DMS53 treated with DMSO at 0.1 percent for 48 hours (cell line): ENCODE results near the gene CEP164.
"Not testable (repeated sequence)": the region's sequence is repeated elsewhere in the genome, so short reads cannot be mapped to it uniquely, and the experiment has no call there.

ENCODE experiments used
- DNase-seq: peaks from one replicate; lab custom pipeline; 2025; ENCODE audit not compliant: unreplicated experiment; lab: John Stamatoyannopoulos, UW

CEP164 gene

DNA sequence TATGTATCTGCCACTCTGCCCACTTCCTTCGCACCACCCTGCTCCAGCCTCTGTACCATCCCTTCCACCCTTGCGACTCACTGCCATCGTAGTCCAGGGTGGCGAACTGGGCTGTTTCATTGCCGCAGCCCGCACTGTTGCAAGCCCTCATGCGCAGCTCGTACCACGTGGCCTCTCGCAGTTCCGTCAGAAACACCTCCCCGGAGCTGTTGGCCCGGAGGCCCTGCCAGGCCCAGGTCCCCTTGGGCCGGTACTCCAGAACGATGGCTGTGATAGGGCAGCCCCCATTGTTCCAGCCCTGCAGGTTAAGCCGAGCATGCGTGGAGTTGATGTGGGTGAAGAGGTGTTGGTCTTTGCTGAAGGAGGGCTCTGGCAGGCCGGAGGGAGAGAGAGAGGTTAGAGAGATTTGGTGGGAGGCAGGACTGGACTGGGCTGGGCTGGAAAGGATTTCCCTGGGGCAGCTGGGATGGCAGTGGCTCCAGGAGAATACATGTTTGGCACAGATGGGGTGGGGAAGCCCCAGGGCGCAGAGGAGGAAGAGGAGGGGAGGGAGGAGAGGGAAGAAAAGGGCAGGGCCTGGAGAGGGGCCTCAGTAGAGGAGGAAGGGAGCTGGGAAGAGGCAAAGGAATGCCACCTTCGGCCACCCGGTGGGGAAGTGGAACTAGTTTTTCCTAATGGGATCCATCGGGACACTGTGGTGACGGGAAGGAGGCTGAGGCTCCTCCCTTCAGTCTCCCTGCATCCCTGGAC, 109.6 kb downstream of the CEP164 start:
- no peak for DNase-seq

DNA sequence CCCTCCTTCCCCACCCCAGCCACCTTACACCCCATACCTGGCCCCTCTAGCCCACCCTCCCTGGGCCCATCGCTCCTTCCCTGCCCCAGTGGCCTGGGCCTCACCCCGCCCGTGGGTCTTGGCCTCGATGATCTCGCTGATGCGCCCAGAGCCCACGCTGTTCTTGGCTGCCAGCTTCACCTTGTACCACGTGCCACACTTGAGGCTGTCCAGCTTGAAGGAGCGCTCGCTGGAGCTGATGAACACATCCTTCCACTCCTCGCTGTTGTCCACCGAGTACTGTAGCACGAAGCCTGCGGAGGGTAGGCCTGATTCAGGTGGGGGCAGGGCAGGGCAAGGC, 110.1 kb downstream of the CEP164 start:
- DNase-seq = no peak

DNA sequence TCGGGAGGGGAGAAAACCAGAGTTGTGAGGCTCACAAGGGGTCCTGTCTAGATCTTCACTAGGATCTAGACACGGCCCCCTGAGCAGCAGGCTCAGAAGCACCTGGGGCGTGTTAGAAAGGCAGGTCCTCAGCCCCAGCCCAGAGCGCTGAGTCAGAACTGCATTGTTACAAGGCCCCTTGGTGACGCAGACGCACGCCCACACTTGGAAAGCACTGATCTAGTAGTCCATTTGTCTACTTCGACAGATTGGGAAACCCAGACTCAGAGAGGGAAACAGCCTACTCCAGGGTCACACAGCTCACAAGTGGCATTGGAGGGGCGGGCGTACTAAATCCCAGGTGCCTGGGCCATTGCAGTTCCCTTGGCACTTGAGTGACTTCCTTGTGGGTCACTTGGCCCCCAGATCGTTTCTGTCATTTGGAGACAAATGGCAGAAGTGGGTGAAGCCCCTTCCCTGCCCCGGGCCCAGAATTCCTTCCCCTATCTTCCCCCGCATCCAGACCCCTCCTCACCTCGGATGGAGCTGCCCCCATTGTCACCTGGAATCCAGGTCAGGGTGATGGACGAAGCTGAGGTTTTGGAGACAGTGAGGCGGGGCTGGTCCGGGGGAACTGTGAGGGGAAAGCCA, 110.8 kb downstream of the CEP164 start:
- no peak for DNase-seq

DNA sequence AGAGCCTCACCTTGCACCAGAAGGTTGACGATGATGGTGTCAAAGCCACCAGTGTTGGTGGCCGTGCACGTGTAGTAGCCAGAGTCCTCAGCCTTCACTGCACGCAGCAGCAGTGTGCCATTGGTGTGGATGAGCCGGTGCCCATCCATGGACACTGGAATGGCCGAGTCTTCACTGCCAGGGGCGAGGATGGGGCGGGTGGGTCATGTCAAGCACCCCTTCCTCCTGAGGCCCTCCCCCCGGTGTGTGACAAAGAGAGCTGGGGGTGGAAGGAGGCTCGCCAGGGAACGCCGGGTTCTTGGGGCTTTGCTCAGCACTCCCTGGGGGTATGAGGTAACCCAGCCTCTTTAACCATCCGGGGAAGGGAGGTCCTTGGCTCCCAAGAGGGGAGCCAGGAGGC, 111.6 kb downstream of the CEP164 start:
- no peak for DNase-seq

DNA sequence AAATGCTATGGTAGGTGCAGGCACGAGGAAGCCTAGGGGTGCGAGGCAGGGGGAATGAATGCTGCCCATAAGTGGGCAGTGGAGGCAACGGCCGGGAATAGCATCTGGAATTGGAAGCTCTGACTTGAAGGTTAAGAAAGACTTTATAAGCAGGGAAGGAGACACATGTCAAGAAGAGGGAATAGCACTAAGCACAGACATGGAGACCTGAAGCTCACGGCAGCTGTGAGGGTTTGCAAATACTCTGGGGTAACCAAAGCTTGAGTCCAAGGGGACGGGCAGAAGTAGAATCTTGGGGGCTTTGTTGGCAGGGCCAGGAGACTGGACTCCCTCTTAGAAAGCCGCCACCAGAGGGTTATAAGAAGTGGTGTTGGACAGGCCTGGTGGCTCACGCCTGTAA, 112.6 kb downstream of the CEP164 start:
- DNase-seq = no peak

DNA sequence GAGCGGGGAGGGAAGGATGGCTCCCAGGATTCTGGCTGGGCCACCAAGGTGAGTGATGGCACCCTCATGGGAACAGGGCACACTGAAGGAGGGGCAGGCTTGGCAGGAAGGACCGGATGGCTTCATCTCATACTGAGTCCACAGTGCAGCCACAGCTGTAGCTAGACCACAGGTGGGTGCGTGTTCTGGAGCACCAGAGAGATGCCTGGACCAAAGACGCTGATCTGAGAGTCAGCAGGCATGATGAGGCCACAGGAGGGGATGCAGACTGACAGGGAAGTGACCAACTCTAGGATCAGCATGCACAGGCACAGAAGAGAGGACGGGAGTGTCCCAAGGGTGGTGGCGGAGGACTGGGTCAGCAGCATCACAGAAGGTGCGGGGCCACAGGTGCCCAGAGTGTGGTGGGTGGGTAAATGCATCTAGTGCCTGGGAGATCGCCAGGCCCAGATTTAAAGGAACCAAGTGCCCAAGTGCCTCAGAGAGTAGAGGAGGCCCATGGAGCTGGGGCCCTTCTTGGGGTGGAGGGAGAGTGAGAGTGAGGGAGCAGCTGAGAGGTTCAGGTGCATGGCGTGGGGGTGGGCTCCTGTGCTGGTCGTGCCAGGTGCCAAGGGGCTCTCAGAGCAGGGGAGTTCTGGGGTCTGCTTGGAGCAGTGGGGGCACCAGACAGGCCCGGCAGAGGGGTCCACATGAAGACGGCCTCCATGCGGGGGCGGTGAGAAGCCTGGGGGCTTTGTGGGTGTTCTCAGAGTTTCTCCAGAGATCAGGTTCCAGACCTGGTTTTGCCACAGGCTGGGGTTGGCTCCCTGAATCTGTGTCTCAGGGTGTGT, 113.7 kb downstream of the CEP164 start:
- DNase-seq = no peak

DNA sequence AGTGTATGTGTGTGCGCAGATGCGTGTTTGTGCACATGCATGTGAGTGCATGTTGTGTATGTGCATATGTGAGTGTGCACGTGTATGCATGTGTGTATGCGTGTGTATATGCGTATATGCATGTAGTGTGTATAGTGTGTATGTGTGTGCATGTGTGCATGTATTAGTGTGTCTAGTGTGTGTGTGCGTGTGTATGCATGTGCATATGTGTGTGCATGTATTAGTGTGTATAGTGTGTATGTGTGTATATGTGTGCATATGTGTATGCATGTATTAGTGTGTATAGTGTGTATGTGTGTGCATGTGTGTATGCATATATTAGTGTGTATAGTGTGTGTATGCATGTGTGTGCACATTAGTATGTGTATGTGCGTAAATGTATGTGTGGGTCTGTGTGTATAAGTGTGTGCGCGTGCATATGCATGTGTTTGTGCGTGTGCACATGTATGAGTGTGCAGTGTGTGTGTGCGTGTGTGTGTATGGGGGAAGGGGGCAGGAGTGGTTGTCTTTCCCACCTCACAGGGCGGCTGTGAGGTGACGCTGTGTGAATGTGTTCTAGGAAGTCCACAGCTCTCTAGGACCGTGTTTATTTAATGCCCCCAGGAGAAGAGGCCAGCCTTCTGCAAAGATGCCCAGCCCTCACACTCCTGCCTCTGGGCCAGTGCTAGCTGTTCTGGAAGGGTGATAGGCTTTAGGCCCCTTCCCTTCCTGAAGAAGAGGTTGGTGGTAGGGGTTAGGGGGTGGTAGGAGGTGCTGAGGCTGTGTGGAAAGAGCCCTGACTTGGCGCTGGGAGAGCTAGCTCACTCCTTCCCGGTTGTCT, 114.6 kb downstream of the CEP164 start:
- DNase-seq = no peak

DNA sequence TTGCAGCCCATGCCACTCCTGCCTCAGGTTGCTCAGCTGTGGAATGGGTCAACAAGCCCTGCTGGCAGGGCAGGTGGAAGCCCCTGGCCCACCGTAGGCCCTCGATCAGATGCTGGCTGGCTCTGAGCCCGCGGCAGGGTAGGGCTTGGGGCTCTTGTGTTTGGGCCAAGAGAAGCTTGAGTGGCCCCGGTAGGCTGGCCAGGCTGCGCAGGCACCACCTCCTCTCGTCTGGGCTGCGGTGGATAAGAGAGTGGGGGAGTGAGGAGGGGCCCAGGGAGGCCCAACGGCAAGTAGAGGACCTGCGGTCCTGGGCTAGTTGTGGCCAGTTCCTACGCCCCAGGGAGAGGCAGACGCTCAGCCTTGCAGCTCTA, 115.2 kb downstream of the CEP164 start:
- no peak for DNase-seq

DNA sequence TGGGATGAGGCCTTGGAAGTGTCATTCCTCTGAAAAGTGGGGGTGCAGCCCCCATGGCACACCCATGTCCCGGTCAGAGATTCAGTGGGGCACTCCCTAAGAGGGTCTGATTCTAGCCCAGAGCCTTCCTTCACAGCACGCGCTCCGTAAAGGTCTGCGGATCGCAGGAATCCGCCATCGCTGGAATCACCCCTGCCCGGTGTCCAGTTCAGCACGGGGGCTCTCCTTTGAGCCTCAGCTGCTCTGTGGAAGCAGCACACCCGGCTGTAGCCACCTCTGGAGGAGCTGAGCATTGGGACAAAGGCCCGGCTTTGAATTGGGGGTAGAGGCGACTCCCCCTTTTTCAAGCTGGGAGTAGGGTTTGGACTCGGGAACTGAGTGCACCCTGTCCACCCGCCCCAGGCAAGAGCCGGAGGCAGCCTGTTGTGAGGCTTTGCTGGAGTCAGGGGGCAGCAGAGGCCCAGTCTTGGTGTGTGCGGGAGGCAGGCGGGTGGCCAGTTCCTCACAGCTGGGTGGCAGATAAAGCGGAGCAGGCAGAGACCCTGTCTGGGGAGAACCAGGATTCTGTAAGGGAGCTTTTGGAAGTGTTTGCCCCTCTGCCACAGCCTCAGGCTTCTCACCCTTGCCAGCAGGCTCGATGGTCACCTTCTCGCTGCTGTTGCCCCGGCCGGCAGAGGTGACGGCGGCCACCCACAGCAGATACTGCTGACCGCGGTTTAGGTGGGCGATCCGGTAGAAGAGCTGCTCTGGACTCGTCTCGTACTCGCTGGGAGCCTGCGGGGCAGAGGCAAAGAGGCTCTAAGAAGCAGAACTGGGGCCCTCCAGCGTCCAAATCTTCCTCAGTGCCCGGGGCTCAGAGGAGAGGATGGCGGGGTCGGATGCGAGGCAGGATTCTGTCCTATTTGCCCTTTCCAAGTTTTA, 115.9 kb downstream of the CEP164 start:
- DNase-seq = peak; percentile 38

DNA sequence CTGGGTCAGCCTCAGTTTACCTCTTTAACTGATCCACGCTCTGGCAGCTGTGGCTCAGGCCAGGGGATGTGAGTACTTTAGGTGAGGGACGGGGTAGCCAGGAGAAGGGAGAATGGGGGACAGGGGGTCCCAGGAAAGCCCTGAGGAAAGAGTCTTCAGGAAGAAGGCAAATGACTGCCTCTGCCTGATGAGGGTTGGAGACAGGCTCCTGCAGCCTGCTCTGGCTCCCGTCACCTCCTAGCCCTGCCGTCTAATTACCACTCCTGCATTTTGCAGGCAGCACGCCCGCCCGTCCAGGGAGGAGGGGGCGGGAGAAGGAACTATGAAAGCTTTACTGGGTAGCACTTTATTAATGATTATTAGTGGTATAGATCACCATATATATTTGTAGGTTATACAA, 116.6 kb downstream of the CEP164 start:
- no peak for DNase-seq

DNA sequence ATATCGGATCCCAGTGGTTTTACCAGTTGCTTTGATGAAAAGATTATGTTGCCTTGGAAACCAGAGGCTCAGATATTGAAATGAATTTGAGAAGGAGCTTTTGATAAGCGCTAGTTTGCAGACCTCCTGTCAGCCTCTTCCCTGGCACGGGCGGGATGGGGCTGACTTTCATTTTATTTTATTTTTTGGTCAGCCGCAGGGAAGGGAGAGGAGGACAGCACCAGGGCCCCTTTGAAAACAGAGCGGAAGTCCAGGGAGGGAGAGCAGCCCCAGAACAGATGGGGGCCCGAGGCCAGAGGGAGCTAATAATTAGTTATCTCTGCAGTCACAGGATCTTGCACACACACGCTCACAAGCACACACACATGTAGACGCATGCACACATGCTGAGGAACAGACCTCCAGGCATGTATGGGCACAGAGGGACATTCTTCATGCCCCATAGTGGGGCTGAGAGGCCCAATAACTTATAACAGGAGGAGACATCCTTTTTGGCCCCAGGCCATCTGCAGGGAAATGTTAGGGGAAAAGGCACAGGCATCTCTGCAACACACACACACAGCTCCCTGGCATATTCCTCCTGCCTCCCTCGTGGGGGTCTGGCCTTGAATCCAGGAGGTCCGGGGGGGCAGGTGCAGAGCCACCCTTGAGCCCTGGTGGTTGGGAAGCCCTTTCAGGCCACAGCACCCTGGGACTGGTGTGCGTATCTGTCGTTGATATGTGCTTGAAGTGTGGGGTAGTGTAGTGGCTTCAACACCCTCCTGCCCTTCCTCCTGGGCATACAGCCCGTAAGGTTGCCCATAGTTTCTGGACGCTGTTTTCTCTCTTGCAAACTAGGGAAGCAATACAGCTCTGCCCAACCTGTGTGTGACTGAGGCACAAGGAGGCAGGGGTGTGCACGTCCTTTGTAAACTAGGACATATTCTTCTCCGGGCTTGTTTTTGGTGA, 117.3 kb downstream of the CEP164 start:
- no peak for DNase-seq

DNA sequence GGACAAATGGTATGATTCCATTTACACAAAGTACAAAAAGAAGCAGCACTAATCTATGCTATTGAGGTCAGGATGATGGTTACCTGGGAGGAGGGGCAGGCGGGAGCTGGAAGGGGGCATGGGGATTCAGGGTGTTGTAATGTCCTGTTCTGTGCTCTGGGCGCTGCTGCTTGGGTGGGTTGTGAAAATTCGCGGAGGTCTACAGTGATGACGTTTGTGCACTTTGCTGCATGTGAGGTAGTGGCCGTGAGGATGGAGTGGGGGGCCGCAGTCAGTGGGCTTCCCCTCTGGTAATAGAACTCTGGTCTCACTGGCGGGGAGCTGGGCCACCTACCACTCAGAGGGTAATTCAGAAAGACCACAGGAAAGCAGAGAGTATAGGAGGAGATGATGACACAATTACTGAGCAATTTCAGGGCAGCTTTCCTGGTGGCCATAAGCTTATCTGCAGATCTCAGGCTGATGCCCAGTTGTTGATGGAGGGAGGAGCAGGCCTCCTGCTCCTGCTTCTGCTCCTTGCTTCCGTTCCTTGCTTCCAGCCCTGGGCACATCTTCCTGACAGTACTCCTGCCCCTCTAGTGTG, 121.5 kb downstream of the CEP164 start:
- DNase-seq = no peak

DNA sequence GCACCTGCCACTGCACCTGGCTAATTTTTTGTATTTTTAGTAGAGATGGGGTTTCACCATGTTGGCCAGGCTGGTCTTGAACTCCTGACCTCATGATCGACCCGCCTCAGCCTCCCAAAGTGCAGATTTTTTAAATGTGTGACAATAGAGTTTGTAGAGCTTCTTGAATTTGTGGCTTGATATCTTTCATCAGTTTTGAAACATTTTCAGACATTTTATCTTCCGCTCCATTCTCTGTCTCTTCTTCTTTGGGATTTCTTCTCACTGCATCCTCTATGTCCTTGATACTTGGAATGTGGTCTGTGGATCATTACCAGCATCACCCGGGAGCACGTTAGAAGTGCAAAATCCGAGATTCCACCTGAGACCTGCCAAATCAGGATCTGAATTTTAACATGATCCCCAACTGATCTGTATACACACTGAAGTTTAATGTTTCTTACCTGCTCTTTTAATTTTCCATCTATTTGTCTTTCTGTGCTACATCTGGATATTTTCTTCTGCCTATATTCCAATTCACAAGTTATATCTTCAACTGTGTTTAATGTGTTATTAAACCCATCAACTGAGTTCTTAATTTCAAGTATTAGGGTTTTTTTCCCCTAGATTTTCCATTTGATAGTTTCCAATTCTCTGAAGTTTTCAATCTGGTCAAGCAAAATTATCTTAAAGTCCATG, 126.4 kb downstream of the CEP164 start:
- DNase-seq = no peak

DNA sequence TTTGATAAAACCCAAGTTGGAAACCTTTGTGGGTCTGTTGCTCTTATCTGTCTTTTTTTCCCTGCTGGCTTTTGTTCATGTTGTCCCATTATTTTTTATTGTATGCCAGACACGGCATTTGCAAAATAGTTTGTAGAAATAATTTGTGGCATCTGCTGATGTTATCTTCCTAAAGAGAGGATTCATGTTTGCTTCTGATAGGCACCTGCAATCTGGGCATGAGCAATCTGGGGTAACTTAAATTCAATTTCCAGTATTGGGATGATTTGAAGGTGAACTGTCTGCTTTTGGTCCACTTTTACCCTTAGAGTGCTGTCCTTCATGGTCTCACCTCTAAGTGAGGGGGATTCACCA, 126.9 kb downstream of the CEP164 start:
- no peak for DNase-seq

DNA sequence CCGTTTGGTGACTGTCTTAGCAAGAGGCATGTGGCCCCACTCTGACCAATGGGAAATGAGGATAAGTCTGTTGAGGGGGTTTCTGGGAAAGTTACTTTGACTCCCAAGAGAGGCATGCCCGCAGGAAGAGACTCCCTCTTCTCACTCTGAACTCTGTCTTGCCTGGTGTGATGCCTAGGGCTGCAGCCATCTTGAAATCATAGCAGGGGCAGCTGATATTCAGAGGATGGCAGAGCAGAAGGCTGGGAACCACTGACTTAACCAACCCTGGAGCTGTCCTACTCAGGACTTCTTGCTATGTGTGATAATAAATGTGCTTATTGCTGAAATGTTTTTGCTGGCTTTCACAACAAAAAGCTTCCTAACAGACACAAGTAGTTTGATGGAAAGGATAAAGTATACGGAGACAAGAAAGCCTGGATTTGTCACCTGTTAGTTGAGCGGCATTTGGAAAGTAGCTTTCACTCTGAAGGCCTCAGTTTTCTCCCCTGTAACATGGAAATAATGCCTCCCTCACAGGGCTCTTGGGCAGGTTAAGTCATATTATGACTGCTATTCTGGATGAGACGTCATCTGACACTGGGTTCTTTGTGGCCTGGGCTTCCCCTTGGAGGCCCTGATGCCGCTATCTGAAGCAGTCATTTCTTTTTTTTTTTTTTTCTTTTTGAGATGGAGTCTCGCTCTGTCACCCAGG, 128.5 kb downstream of the CEP164 start:
- no peak for DNase-seq

DNA sequence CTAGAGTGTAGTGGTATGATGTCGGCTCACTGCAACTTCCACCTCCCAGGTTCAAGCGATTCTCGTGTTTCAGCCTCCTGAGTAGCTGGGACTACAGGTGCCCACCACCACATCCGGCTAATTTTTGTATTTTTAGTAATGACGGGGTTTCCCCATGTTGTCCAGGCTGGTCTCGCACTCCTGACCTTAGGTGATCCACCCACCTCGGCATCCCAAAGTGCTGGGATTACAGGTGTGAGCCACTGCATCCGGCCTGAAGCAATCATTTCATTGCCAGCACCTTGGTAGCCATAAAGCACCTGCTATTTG, 129.0 kb downstream of the CEP164 start:
- DNase-seq = not testable (repeated sequence)

DNA sequence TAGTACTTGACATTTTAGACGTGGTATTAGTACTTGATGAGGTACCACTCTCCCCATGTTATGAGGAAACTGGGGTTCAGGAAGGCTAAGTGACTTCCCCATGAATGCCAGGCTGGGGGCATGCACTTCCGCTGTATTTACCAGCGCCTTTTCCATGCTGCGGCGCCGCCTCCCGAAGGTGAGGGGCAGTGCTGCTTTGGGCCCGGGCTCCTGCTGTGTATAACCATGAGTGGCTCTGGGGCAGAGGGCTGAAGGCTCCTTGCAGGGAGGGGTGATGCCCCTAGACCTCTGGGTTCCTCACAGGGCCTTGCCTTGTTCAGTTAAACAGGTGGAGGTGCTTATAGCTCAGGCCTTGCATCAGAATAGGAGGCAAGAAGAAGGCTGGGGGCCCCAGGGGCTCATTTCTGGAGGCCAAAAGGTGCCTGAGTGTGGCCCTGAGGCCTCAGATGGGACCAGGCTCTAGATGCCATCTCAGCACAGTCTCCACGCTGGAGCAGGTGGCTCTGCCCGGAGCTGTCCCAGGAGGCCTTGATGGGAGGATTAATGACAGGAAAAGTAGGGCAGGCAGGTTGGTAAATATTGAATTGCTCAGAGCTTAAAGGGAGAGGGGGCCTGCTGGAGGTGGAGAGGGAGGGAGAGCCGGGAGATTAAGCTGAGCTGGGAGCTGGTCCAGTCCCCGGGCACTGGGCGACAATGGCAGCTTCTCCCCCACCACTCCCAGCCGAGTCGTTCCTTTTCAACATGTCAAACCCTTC, 129.6 kb downstream of the CEP164 start:
- DNase-seq = peak; percentile 84
